ENCODE data around the gene SRSF1.

- TF ChIP-seq, protein P1, sequence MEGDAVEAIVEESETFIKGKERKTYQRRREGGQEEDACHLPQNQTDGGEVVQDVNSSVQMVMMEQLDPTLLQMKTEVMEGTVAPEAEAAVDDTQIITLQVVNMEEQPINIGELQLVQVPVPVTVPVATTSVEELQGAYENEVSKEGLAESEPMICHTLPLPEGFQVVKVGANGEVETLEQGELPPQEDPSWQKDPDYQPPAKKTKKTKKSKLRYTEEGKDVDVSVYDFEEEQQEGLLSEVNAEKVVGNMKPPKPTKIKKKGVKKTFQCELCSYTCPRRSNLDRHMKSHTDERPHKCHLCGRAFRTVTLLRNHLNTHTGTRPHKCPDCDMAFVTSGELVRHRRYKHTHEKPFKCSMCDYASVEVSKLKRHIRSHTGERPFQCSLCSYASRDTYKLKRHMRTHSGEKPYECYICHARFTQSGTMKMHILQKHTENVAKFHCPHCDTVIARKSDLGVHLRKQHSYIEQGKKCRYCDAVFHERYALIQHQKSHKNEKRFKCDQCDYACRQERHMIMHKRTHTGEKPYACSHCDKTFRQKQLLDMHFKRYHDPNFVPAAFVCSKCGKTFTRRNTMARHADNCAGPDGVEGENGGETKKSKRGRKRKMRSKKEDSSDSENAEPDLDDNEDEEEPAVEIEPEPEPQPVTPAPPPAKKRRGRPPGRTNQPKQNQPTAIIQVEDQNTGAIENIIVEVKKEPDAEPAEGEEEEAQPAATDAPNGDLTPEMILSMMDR (IDR thresholded peaks at IDR 0.05) = no peak
- TF ChIP-seq POLR2A (IDR thresholded peaks at IDR 0.05) = no peak
- no peak for TF ChIP-seq EP300 (IDR thresholded peaks at IDR 0.05)
Observed at GRCh38 chr17:57966875-57967274, 40.2 kb downstream of the SRSF1 start.

All from sigmoid colon (tissue), 4 donors.